LNCaP clone FGC (cell line): Measurements from ENCODE around the gene STT3B.
A peak's percentile ranks its signal among the peaks of the same experiment; 100 is the strongest.

Source experiments
- DNase-seq: peaks from one replicate; pipeline ENCODE4 v3.0.0-alpha.2; 2011; ENCODE audit warnings: low read depth
- H3K4me3 ChIP-seq: 2 replicates; pipeline ENCODE4 v1.5.1; 2011; ENCODE audit warnings: mild to moderate bottlenecking, low read depth, low read length, control low read depth
- TF ChIP-seq, protein P1 (sequence below): IDR thresholded peaks from 2 replicates; pipeline ENCODE4 v1.5.1; 2012; ENCODE audit warnings: mild to moderate bottlenecking; ENCODE audit not compliant: control insufficient read depth, insufficient read depth; ENCODE audit errors: extremely low read depth

Gene STT3B

GRCh38 chr3:31546162-31546561 lies 13.4 kb downstream of the STT3B start:
- H3K4me3 ChIP-seq, result no peak overlapping the region
- DNase-seq, result no peak
- TF ChIP-seq, protein P1, sequence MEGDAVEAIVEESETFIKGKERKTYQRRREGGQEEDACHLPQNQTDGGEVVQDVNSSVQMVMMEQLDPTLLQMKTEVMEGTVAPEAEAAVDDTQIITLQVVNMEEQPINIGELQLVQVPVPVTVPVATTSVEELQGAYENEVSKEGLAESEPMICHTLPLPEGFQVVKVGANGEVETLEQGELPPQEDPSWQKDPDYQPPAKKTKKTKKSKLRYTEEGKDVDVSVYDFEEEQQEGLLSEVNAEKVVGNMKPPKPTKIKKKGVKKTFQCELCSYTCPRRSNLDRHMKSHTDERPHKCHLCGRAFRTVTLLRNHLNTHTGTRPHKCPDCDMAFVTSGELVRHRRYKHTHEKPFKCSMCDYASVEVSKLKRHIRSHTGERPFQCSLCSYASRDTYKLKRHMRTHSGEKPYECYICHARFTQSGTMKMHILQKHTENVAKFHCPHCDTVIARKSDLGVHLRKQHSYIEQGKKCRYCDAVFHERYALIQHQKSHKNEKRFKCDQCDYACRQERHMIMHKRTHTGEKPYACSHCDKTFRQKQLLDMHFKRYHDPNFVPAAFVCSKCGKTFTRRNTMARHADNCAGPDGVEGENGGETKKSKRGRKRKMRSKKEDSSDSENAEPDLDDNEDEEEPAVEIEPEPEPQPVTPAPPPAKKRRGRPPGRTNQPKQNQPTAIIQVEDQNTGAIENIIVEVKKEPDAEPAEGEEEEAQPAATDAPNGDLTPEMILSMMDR, result no peak

- no peak for DNase-seq
- H3K4me3 ChIP-seq, result no peak overlapping the region
- TF ChIP-seq, protein P1, result no peak
These were observed 14.0 kb downstream of the STT3B start for GRCh38 chr3:31546725-31547124.

- H3K4me3 ChIP-seq, result no peak overlapping the region
- TF ChIP-seq, protein P1, result peak; percentile 75
- DNase-seq, result no peak
These were observed 17.9 kb downstream of the STT3B start for GRCh38 chr3:31550452-31551251.

DNA sequence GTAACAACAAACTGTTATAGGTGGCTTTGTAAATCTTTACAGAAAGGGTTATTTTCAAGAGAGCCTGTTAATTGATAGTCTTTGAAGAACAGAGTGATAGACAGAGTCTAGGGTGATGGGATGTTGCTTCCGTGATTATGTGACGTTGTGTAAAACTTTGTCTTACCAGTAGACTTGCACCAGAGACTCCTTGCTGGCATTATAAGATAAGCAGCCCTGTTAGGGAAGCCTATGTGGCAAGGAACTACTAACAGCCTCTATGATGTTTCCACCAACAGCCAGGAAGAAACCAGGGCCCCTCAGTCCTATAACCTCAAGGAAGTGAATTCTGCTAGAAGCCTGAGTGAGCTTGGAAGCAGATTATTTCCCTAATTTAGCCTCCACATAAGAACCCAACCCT lies 18.9 kb downstream of the STT3B start:
- H3K4me3 ChIP-seq, result no peak overlapping the region
- no peak for DNase-seq
- TF ChIP-seq, protein P1, result no peak

DNA sequence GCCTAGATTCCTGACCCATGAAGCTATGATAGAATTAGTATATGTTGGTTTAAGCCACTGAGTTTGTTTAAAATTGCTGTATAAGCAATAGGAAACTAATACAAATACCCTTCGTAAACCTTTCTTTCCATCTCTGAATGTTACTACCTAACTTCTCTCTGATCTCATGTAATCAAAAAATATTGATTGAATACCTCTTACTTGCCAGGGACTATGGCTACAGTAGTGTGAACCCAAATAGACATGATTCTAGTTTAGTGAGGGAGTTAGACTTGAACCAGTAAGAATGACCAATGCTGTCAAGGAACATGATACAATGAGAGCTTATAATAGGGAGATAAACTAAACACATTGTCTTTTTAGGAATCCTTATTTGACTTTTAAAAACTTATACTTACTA lies 19.4 kb downstream of the STT3B start:
- TF ChIP-seq, protein P1, result no peak
- H3K4me3 ChIP-seq, result no peak overlapping the region
- no peak for DNase-seq

DNA sequence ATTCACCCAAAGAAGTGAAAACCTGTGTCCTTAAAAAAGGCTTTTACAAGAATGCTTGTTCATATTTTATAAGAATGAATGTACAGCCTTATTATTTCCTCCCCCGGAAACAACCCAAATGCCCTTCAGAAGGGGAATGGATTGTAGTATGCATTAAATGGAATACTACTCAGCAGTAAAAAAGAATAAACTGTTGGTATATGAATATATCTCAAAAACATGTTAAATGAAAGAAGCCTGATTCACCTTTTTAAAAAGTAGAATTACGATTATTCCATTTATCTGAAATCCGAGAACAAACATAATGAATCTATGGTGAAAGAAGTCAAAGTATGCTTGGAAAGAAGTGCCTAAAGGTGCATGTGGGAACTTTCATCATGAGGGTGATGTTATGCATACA lies 20.5 kb downstream of the STT3B start:
- DNase-seq, result no peak
- H3K4me3 ChIP-seq, result no peak overlapping the region
- TF ChIP-seq, protein P1, result no peak

DNA sequence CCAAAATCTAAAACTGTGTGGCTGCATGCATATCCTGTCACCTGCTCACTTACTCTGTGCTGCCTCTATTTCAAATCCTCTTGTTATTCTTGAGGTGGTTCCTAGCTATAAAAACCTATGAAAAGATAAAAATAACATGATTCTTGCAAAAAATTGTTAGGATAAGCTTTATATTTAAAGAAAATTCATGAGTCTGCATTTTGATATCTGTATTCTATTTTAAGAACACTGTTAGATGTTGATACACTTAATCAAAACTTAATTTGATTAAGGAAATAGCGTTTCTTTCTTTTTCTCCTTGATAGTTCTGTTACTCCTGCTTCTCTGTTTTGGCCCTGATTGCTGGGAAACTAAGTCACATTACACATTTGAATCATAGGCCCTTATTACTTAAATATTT lies 22.5 kb downstream of the STT3B start:
- DNase-seq, result no peak
- H3K4me3 ChIP-seq, result no peak overlapping the region
- TF ChIP-seq, protein P1, result no peak
